C4-2B (cell line): ENCODE results near the gene CENPE.

Experiments
- H3K27ac ChIP-seq: fragments of 450-650 bp; 2 replicates; pipeline ENCODE4 v1.5.1; 2017
- ZFX ChIP-seq: fragments of 450-650 bp; IDR thresholded peaks from 2 replicates; pipeline ENCODE4 v1.6.1; 2017
- TF ChIP-seq, protein P1 (sequence below): fragments of 450-650 bp; conservative IDR thresholded peaks from 2 replicates; pipeline ENCODE4 v1.5.1; 2017; ENCODE audit warnings: mild to moderate bottlenecking

The CENPE gene

GRCh38 chr4:103091601-103092223 lies 106.4 kb downstream of the CENPE start:
- TF ChIP-seq ZFX: no peak
- TF ChIP-seq, protein P1, sequence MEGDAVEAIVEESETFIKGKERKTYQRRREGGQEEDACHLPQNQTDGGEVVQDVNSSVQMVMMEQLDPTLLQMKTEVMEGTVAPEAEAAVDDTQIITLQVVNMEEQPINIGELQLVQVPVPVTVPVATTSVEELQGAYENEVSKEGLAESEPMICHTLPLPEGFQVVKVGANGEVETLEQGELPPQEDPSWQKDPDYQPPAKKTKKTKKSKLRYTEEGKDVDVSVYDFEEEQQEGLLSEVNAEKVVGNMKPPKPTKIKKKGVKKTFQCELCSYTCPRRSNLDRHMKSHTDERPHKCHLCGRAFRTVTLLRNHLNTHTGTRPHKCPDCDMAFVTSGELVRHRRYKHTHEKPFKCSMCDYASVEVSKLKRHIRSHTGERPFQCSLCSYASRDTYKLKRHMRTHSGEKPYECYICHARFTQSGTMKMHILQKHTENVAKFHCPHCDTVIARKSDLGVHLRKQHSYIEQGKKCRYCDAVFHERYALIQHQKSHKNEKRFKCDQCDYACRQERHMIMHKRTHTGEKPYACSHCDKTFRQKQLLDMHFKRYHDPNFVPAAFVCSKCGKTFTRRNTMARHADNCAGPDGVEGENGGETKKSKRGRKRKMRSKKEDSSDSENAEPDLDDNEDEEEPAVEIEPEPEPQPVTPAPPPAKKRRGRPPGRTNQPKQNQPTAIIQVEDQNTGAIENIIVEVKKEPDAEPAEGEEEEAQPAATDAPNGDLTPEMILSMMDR: peak; percentile 79
- no peak overlapping the region for H3K27ac ChIP-seq

GRCh38 chr4:103089481-103089880 lies 108.7 kb downstream of the CENPE start:
- TF ChIP-seq, protein P1: no peak
- no peak for TF ChIP-seq ZFX
- no peak overlapping the region for H3K27ac ChIP-seq

GRCh38 chr4:103086551-103086950 lies 111.6 kb downstream of the CENPE start:
- H3K27ac ChIP-seq: no peak overlapping the region
- TF ChIP-seq, protein P1: no peak

GRCh38 chr4:103085555-103086196 lies 112.5 kb downstream of the CENPE start:
- no peak for TF ChIP-seq ZFX
- TF ChIP-seq, protein P1: no peak
- H3K27ac ChIP-seq: no peak overlapping the region

DNA sequence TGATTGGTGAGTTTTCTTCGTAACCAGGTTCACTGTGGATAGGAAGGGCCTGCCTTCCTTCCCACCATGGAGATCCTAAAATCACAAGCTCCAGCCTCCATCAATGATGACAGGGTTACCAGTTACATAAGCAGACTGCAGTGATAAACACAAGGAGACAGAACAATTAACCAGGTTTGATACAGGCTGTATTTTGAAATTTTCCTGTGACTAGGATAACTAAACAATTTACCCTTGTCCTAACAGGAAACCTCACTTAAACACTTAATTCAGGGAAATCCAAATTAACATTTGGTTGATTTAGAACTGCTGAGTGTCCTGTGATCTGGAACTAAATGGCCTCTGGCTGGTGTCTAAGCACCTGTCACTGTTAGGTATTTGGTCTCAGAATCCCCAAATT lies 118.5 kb downstream of the CENPE start:
- TF ChIP-seq, protein P1: no peak
- no peak for TF ChIP-seq ZFX

GRCh38 chr4:103076747-103077347 lies 121.3 kb downstream of the CENPE start, which contains the start of gene SLC9B2:
Gene SLC9B2 (minus strand): TSS chr4:103076761. CDS start chr4:103067550, 9,211 bp downstream.
- H3K27ac ChIP-seq: peak within 1 kb of the TSS; percentile 76
- TF ChIP-seq, protein P1: no peak
- no peak; the same call in 1 of the 2 replicates for TF ChIP-seq ZFX

More for the DNA sequence above, 118.5 kb downstream of the CENPE start:
- no peak overlapping the region for H3K27ac ChIP-seq
